Activated CD8-positive, alpha-beta memory T cell treated with anti-CD3 and anti-CD28 coated beads for 4 hours (primary cell): Measurements from ENCODE around the gene PSMB11.
"Not testable (repeated sequence)": the region's sequence is repeated elsewhere in the genome, so short reads cannot be mapped to it uniquely, and the experiment has no call there.

Experiments
- DNase-seq, 2 donors: peaks; one replicate each; pipeline ENCODE4 v3.0.0-alpha.2; 2020; ENCODE audit warnings: low read depth in 2 of 2

Gene PSMB11, protein sequence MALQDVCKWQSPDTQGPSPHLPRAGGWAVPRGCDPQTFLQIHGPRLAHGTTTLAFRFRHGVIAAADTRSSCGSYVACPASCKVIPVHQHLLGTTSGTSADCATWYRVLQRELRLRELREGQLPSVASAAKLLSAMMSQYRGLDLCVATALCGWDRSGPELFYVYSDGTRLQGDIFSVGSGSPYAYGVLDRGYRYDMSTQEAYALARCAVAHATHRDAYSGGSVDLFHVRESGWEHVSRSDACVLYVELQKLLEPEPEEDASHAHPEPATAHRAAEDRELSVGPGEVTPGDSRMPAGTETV

DNA sequence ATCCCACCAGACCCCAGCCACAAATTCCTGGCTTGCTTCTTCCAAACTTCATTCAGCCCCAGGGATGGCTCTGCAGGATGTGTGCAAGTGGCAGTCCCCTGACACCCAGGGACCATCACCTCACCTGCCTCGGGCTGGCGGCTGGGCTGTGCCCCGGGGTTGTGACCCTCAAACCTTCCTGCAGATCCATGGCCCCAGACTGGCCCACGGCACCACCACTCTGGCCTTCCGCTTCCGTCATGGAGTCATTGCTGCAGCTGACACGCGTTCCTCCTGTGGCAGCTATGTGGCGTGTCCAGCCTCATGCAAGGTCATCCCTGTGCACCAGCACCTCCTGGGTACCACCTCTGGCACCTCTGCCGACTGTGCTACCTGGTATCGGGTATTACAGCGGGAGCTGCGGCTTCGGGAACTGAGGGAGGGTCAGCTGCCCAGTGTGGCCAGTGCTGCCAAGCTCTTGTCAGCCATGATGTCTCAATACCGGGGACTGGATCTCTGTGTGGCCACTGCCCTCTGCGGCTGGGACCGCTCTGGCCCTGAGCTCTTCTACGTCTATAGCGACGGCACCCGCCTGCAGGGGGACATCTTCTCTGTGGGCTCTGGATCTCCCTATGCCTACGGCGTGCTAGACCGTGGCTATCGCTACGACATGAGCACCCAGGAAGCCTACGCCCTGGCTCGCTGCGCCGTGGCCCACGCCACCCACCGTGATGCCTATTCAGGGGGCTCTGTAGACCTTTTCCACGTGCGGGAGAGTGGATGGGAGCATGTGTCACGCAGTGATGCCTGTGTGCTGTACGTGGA, at the start of gene PSMB11:
TSS of gene PSMB11 (plus strand) at position 51 of the 804 bp plus-strand sequence. CDS start at position 65, 14 bp downstream.
- no peak for DNase-seq

DNA sequence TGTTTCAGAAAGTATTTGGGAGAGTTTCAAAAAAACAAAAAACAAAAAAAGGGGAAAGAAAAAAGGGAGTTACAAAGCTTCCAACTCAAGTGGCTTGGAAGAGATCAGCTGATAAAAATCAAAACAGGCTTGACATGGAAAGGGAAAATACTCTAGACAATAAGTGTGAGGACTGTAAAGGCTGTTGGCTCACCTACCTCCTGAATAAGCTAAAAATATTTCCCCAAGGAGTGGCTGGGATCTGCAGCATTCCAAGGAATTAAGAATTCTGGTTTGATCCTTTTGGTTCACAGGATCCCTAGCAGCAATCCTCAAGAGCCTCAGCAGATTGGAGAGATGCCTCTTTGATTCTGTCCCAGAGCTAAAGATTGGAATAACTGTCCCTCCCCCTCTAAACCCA, 48.5 kb upstream of the PSMB11 start:
- DNase-seq: no peak

DNA sequence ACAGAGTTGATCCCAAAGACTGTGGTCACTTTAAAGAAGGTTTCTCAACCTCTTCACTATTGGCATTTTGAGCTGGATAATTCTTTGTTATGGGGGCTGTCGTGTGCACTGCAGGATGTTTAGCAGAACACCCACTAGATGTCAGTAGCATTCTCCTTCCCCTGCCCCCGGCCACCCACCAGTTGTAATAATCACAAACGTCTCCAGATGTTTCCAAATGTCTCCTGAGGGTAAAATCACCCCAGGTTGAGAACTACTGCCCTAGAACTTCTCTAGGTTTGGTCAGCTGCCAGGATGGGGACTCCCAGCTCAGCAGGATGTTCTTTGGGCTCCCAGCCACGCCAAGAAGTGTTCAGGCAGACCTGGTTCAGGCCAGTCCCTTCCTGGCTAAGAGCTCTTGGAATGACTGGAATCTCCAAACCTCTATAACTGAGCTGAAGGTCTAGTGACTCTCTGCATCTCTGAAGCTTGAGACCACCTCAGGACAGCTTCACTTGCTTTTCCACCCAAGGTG, 47.2 kb upstream of the PSMB11 start:
- no peak for DNase-seq

DNA sequence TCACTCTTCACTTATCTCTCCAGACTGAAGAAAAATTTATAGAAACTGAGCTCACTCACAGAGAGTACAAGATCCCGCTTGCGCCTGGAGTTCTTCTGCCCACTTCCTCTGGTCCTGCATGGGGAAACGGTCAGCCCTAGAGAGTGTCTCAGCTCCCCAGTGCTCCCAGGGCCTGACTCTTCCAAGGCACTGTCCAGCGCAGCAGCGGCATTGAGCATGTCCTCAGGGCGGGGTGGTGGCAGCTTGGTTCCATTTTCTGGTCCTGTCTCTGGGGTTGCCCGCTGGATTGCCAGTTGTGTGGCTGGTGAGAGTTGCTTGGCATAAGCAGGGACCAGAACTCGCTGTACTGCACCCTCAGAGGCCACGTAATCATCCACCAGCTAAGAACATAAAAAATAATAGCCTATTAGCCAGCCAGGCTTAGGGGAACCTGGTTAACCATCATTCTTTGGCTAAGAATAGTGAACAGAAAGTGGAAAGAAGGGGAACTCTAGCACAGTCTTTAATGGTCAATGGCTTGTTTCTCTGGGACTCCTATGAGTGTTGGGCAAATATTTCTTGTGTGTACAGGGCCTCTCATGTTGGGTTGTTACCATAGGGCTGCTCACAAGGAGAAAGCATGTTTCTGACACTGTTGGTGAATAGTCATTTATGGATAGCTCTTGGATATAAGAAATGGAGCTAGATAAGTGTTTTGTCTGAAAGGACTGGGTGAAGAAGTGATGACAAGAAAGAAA, 46.0 kb upstream of the PSMB11 start:
- DNase-seq: no peak

DNA sequence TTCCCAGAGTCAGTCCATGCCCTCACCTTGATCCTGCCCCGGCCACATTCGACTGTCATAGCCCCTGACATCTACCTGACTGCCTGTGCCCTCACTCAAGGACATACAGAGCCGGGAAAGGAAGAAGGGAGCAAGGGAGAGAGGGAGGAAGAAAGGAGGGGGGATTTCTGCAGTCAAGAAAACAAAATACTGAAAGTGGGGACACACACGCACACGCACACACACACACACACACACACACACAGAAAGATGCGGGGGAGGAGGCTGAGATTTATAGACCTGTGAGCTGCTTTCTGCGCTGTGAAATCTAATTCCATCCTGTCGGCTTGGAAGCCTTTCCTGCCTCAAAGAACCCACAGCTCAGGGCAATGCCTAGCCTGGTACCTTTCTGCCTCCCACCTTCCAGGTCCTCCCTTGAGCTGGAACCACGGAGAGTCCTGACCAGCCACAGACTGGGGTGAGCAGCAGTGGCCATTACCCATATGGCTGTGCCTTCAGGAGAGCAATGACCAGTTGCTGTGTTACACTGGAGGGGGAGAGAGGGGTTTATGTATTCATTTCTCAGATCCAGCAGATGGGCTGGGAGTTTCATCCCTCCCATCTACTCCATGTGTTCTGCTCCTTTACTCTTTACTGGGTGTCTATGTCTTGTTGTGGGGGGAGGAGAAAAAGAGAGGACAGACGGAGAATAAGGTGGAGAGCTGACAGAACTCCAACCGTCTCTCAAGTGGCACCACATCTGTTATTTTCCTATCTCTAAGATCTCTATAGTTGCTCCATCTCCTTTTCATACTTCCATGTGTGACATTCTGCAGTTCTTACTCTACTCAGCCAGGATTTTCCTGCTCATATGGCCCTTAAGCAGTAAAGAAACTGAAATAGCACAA, 45.0 kb upstream of the PSMB11 start:
- DNase-seq: no peak

DNA sequence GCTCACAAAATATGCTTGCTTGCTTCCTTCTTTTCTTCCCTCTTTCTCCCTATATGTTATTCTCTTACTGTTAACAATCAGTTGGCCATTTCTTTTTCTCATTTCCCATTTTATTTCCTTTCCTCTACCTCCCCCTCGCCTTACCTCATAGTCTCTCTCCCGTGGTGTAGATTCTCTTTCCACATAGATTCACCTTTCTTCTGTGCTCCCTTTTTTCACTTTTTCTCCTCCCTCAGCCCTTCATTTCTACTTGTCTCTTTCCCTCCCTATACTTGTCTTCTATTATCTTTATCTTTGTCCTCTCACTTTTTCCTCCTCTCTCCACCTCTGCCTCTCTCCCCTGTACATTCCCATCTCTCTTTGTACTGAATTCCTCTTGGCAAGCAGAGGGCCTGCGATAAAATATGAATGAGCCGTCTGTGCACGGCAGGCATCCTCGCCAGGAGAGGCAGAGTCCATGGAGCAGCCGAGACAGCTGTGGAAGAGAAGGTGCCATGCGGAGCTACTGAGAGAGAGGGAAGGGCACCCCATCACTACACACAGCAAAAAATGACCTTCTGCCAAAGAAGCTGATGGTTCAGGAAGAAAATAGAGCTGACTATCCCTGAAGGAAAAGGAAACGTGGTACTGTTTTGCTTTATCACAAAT, 44.2 kb upstream of the PSMB11 start:
- DNase-seq: no peak

DNA sequence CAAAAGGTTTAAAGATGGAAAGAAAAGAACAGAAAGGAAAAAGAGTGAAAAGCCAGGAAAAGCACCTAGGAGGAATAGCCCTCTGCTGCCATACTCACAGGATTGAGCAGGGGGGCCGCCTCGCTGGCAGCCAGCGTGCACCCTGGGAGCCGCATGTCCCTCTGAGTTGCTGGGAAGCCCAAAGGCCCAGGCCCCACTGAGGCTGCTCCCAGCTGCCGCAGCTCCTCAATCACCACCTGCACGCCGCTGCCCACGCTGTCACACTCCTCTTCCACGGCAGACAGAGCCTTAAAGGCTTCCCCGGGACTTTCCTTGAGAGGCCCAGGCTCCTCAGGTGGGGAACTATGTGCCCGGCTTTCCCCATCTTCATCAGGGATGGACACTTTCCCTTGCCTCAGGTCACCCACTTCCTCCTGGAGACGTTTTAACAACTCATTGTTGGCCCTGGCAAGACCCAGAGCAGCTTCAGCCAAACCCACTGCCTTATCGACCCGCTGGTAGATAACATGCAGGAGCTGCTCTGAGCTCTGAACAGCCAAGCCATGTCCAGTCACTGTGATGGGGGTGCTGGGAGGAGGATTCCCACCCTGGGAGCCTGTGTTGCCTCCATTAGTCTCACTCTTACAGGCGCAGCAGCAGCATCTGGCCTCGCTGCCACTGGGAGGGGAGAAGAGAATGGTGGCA, 43.5 kb upstream of the PSMB11 start:
- DNase-seq: no peak

DNA sequence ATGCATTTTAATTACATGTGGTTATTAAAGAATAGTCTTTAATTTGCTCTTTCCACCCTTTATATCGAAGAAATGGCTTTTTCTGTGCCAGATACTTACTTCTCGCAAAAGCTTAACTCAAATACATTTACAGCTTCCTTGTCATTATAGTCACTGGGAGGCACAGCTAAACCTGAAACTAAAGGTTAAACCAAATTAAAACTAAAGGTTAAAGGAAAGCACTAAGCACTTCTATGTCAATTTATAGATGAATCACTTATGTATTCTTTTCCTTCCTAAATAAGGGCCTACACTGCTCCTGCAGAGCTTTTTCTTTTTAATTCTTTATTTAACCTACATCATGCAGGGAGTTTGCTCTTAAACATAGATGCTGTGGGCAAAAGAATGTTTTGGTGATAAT, 41.2 kb upstream of the PSMB11 start:
- DNase-seq: no peak

DNA sequence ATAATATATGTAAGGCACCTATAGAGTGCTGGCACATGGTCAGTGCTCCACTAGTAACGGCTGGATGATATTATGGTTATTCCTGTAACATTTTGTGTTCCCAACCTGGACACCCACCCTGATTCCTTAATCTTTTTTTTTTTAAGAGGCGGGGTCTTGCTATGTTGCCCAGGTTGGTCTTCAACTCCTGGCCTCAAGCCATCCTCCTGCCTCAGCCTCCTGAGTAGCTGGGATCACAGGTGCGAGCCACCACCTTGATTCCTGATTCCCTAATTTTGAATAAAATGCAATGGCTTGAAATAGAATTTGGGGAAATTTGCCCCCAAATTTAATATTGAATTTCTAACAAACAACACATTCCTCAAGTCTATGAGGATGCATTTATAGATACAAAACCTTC, 39.4 kb upstream of the PSMB11 start:
- DNase-seq: no peak

DNA sequence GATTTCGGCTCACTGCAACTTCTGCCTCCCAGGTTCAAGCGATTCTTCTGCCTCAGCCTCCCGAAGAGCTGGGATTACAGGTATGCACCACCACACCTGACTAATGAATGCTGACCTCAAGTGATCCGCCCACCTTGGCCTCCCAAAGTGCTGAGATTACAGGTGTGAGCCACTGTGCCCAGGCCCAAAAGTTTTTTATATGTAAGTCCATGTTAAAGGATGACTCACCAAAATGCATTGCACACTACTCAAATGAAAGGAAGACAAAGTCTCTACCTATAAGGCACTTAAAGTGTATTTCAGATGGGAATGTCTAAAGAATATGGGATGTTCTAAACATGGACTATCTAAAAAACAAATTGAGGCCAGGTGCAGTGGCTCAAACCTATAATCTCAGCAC, 37.7 kb upstream of the PSMB11 start:
- not testable (repeated sequence) for DNase-seq

DNA sequence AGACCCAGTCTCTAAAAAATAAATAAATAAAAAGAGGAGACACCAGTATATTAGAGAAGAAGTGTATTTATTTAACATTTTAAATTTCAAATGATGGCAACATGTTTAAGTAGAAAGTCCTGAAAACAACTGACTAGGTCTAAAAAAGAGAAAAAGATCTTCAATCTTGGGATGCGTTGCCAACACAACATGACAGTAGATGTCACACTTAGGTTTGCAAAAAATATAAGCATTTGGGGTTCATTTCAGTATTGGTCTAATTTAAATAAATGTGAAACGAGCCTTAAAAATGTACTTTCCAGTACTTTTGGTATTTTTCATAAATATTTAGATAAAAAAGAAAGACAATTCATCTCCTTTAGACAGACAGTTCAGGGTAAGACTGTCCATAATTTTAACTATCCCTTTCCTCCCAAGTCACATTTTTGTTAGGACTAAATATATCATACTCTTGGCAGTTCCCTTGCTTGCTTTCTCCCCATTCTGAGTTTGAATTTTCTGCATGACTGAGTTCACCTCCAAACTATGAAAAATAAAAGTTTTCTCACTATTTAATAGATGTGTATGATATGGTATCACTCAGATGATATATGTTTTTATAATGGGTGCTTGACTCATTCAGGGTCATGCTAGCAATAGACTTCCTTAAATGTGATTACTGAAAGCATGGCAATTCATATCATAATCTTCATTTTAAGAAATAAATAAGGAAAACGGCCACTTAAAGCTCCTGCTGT, 36.4 kb upstream of the PSMB11 start:
- no peak for DNase-seq

DNA sequence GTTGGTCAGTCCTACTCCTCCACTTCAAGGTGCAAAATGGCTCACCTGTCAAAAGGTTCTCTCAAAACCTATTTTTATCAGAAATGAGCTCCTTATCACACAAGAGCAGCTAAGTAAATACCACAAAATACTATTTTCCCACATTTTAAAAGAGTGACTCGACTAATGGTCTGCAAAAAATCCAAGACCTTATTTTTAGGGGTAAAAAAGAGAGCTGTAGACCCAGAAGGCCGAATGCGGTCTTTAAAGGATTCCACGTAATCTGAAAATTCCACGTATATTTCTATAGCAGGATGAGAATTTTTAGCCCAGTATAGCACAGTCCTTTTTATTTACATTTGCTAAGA, 35.9 kb upstream of the PSMB11 start:
- no peak for DNase-seq

DNA sequence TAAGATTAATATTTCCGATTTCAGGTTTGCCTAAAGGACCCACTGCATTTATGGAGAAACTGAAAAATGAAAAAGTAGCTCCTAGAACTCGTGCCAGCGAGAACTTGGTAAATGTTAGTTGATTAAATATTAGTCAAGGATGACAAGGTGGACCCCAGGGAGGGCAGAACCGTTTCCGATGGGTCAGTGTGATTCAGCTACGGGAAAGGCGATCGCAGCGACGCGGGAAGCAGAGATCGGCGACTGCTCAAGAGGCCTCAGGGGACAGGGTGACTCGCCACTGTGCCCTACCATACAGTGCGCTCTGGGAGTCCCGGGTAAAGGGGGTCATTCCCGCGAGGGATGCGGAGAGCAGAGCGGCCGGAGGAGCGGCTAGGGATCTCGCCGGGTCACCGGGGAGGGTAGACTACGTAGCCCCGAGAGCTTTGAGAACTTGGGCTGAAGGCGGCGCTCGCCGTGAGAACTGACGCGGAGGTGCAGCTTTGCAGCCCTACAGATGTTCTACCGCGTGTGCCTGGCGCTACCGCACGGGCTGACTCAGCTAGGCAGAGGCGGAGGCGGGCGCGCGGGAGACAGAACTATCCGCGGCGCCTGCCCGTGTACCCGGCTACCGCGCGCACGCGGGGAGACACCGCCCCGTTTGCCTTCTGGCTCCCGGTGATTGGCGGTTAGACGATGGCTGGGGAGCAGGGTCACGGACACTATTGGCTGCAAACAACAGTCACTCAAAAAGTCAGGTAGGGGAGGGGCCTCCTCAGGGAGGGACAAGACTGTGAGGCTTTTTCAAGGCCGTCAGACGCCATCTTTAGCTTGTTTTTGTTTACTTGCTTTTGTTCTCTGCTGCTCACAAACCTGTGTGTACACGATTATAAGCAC, 35.2 kb upstream of the PSMB11 start:
- DNase-seq: peak; percentile 90 to 97

DNA sequence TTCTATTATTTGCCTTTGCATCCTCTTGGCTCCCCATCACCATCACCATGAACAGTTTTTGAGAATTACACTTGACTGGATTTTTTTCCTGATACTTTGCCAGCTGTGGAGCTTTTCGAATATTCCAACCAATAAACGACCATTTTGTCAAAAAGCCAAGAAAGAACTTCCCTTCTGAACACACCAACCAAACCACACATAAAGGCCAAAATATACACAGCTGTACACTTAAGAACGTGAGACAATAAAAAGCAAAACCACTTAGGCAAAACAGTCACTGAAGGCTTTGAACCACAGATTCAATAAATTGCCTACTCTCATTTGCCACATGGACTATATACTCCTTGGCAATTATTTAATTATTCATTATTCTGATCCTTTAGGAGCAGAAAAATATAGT, 33.2 kb upstream of the PSMB11 start:
- DNase-seq: no peak

DNA sequence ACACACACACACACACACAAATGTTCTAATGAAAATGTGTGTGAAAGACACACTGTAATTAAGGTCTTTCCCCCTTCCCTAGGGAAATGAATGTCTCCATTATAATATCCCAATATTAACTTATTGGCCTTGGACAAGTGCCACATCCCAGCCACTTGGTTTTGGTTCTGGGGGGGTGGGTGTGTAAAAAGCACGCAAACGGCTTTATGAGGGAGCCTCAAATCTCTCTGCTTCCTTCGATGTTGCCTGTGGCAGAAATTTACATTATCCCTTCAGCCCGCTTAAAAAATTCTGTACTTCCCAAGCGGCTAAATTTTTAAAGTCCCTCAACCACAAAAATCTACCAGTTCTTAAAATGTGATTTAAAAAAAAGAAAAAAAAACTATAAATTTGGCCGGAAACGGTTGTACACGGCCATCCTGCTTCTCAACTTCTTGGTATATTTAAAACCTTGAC, 32.5 kb upstream of the PSMB11 start:
- no peak for DNase-seq

DNA sequence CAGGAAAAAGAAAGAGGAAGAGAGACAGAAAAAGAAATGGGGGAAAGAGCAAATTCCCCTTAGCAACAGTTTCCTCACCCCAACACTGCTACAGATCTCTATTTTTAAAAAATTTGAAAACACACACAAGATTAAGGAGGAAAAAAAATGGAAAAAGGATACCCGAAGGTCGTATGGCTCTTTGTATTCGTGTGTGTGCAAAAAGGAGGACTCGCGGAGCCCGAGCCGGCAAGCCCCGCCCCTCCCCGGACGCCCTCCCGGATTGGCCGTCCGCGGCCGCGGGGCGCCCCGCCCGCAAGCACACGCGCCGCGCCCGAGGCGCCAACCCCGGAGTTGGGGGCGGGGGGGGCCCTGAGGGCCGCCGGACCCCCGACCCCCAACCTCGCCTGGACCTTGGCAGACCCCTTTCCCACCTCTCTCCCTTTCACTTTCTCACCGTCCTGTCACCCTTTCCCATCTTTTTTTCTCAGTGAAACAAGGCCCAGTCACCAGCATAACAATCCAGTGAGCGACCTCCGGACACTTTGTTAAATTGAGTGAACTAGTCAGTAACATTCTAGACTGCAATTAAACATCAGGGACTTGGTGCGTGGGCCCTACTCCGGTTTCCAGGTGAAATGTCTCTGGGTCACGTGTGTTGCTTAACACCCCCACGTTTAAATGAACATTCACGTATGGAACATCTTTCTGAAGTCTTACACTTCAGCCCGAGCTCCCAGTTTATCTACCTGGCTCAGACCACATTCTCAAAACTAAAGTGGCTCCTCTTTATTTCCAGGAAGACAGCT, 31.9 kb upstream of the PSMB11 start, which contains the start of gene C14orf93:
TSS of gene C14orf93 (minus strand) at position 205 of the 788 bp plus-strand sequence. CDS start 11,120 bp downstream, outside the sequence.
- peak; percentile 58 to 60 for DNase-seq

DNA sequence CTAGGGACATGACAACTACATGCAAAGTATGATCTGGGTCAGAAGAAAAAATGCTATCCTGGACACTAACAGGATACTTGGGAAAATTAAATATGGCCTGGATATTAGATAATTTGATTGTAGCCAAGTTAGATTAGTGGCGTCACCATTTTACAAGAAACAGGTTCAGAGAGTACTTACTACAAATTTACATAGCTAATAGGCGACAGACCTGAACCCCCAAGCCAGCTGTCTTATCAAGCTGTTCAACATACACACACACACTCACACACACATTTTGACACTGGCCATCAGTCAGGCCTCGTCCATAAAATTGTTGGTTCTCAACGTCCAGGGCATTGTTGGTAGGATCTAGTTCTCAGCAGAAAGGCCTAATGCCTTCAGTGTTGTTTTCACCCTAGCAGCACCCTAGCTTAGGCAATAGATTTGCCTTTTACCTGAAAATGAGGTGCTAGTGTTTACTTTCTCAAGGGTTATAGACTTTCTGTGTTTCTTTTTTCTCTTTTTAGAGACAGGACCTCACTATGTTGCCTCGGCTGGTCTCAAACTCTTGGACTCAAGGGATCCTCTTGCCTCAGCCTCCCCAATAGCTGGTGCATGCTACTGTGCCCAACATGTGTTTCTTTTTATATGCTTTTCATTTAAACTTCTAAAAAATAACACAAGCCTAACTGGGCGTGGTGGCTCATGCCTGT, 28.8 kb upstream of the PSMB11 start:
- DNase-seq: no peak
